ENCODE measurements around the gene KIAA1549. TPM values are rescaled to one million over a fixed set of nuclear protein-coding genes. Genes with fewer than 3 reads are reported as not detected.

KIAA1549 gene
- total and polyA plus RNA-seq, 2 donors (not counting 1 experiment from before 2014, with no cell fraction given): under 0.01 to 0.52 TPM

- Histone ChIP-seq H3K36me3 (replicated peaks in 1 of 2; ENCODE audit: control extremely low read depth in 1 of 2, control insufficient read depth in 1 of 2, extremely low read depth in 1 of 2, insufficient read depth in 2 of 2, low read length in 1 of 2) (no peaks in the 10 kb centered on the region), H3K27me3 (replicated peaks in 1 of 4; ENCODE audit: control extremely low read depth in 1 of 4, control insufficient read depth in 3 of 4, insufficient read depth in 4 of 4, low read length in 3 of 4) (no peaks in the 10 kb centered on the region), H3K9ac (ENCODE audit: low read length) (no peak overlapping the region), H3K9me3 (ENCODE audit: control extremely low read depth in 1 of 3, control insufficient read depth in 2 of 3, insufficient read depth in 1 of 3, low read length in 2 of 3) (peaks cover 0 to 3% (median 0%) of the 10 kb centered on the region in 3 donors), H3K79me2 (ENCODE audit: control insufficient read depth, insufficient read depth, low read length) (no peaks in the 10 kb centered on the region), H3K4me3 (ENCODE audit: control extremely low read depth in 1 of 5, extremely low read depth in 1 of 5, insufficient read depth in 1 of 5, low read depth in 2 of 5, low read length in 4 of 5) (no peak overlapping the region), H3K4me1 (ENCODE audit: control insufficient read depth in 2 of 2, insufficient read depth in 2 of 2, low read length in 2 of 2) (no peaks in the 10 kb centered on the region), H3K4me2 (replicated peaks; ENCODE audit: low read depth, low read length, poor library complexity, severe bottlenecking) (no peak overlapping the region), H2AFZ (ENCODE audit: insufficient read depth, low read depth, low read length, poor library complexity, severe bottlenecking) (no peak overlapping the region), H3K27ac (ENCODE audit: low read length in 2 of 2) (no peak overlapping the region), H4K20me1 (ENCODE audit: control insufficient read depth, insufficient read depth, low read length, poor library complexity, severe bottlenecking) (no peaks in the 10 kb centered on the region)
- intact Hi-C loops (cut with micrococcal nuclease): no loop called here
- Mint-ChIP-seq H3K4me3 (no peak overlapping the region), H3K27ac (no peak overlapping the region), H3K4me1 (no peaks in the 10 kb centered on the region), H3K27me3 (no peaks in the 10 kb centered on the region), H3K9me3 (ENCODE audit: insufficient read depth) (no peaks in the 10 kb centered on the region)
- TF ChIP-seq EZH2 (IDR thresholded peaks at IDR 0.05; ENCODE audit: borderline replicate concordance, insufficient read depth, low read depth, low read length, poor library complexity, severe bottlenecking): no peak
- TF ChIP-seq CTCF (IDR thresholded peaks at IDR 0.05): no peak
- ATAC-seq (ENCODE audit: low read depth) (no peak), DNase-seq (no peak)
- 84% methylated on average over 2 of the region's 4 CpGs for WGBS (ENCODE audit: insufficient coverage)
- ChIA-PET CTCF (interaction anchor here (0.7 kb wide), 1 partner anchor 1104 kb away, joined by 4 read pairs; no protein-coding TSS in a partner anchor), POLR2A (no interaction called here)
These were observed 108.6 kb downstream of the KIAA1549 start for GRCh38 chr7:138872576-138872975.

- no peaks in the 10 kb centered on the region for H3K27me3 ChIP-seq (replicated peaks in 1 of 4; ENCODE audit: control extremely low read depth in 1 of 4, control insufficient read depth in 3 of 4, insufficient read depth in 4 of 4, low read length in 3 of 4)
- no peak for ATAC-seq (ENCODE audit: low read depth)
- intact Hi-C loops (cut with micrococcal nuclease): no loop called here
- H3K36me3 ChIP-seq (replicated peaks in 1 of 2; ENCODE audit: control extremely low read depth in 1 of 2, control insufficient read depth in 1 of 2, extremely low read depth in 1 of 2, insufficient read depth in 2 of 2, low read length in 1 of 2): no peaks in the 10 kb centered on the region
- H3K27ac Mint-ChIP-seq: no peak overlapping the region
- no peaks in the 10 kb centered on the region for H3K27me3 Mint-ChIP-seq
- H3K4me2 ChIP-seq (replicated peaks; ENCODE audit: low read depth, low read length, poor library complexity, severe bottlenecking): no peak overlapping the region
- POLR2A ChIA-PET: no interaction called here
- CTCF ChIA-PET: no interaction called here
- TF ChIP-seq EZH2 (IDR thresholded peaks at IDR 0.05; ENCODE audit: borderline replicate concordance, insufficient read depth, low read depth, low read length, poor library complexity, severe bottlenecking): no peak
- TF ChIP-seq CTCF (IDR thresholded peaks at IDR 0.05): no peak
- H4K20me1 ChIP-seq (ENCODE audit: control insufficient read depth, insufficient read depth, low read length, poor library complexity, severe bottlenecking): no peaks in the 10 kb centered on the region
- H3K9me3 Mint-ChIP-seq (ENCODE audit: insufficient read depth): no peaks in the 10 kb centered on the region
- H3K4me3 Mint-ChIP-seq: no peak overlapping the region
- no peak overlapping the region for H3K4me3 ChIP-seq (ENCODE audit: control extremely low read depth in 1 of 5, extremely low read depth in 1 of 5, insufficient read depth in 1 of 5, low read depth in 2 of 5, low read length in 4 of 5)
- no peak overlapping the region for H2AFZ ChIP-seq (ENCODE audit: insufficient read depth, low read depth, low read length, poor library complexity, severe bottlenecking)
- peaks cover 0 to 3% (median 0%) of the 10 kb centered on the region in 3 donors for H3K9me3 ChIP-seq (ENCODE audit: control extremely low read depth in 1 of 3, control insufficient read depth in 2 of 3, insufficient read depth in 1 of 3, low read length in 2 of 3)
- H3K4me1 Mint-ChIP-seq: no peaks in the 10 kb centered on the region
- no peak for DNase-seq
- 94% methylated on average over 2 of the region's 5 CpGs for WGBS (ENCODE audit: insufficient coverage)
- no peak overlapping the region for H3K9ac ChIP-seq (ENCODE audit: low read length)
- H3K27ac ChIP-seq (ENCODE audit: low read length in 2 of 2): no peak overlapping the region
- no peaks in the 10 kb centered on the region for H3K79me2 ChIP-seq (ENCODE audit: control insufficient read depth, insufficient read depth, low read length)
- H3K4me1 ChIP-seq (ENCODE audit: control insufficient read depth in 2 of 2, insufficient read depth in 2 of 2, low read length in 2 of 2): no peaks in the 10 kb centered on the region
These were observed 109.4 kb downstream of the KIAA1549 start for GRCh38 chr7:138871814-138872090.

Measured in B cell (primary cell).